ENCODE measurements around the gene VANGL1. TPM values are rescaled to one million over a fixed set of nuclear protein-coding genes. Genes with fewer than 3 reads are reported as not detected.

Gene VANGL1
- total RNA-seq, 1 experiment from 2014 or later = 9.9 TPM

GRCh38 chr1:115656461-115657077 lies 14.8 kb downstream of the VANGL1 start:
- DNase-seq (ENCODE audit: low read depth, low spot score) = peak; percentile 79
- in situ Hi-C loops (cut with HindIII; ENCODE audit: low pct_unique_long_range_greater_than_20kb, low sequenced_read_pairs) = no loop called here

- DNase-seq (ENCODE audit: low read depth, low spot score) = no peak
- in situ Hi-C loops (cut with HindIII; ENCODE audit: low pct_unique_long_range_greater_than_20kb, low sequenced_read_pairs) = no loop called here
Measured at GRCh38 chr1:115658646-115659045, 16.9 kb downstream of the VANGL1 start.

DNA sequence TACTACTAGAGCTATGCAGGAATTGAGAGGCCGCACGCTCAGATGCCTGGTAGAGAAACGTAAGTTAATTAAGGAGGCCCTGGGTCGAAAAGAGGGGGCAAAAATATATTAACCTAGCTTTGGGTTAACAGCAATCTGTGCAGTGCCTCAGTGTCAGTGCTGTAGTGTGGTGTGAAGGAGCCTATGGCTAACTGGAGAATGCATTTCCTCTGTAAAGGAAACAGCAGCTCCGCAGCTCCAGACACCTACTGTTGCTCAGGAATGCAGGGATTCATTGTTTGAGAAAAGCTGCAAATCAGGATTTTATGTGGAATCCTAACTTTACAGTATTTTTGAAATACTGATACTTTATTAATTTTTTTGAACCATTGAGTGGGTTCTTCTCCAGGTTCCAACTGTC lies 18.4 kb downstream of the VANGL1 start:
- in situ Hi-C loops (cut with HindIII; ENCODE audit: low pct_unique_long_range_greater_than_20kb, low sequenced_read_pairs) = no loop called here
- no peak for DNase-seq (ENCODE audit: low read depth, low spot score)

DNA sequence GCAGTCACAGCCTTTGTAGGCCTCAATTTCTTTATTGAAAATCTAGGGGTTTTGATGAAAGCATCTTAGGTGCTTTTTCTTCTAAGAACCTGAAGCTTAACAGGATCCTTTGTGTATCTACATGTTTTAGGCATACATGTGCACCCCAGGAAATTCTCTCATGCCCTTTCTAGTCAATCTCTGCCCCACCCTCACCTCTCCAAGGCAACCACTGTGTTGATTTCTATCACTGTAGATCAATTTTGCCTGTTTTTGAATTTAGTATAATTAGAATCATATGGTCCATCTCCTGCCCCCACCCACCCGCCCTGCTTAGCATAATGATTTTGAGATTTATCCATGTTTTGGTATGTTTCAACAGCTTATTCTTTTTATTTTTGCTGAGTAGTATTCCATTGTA lies 19.4 kb downstream of the VANGL1 start:
- in situ Hi-C loops (cut with HindIII; ENCODE audit: low pct_unique_long_range_greater_than_20kb, low sequenced_read_pairs) = no loop called here
- no peak for DNase-seq (ENCODE audit: low read depth, low spot score)

DNA sequence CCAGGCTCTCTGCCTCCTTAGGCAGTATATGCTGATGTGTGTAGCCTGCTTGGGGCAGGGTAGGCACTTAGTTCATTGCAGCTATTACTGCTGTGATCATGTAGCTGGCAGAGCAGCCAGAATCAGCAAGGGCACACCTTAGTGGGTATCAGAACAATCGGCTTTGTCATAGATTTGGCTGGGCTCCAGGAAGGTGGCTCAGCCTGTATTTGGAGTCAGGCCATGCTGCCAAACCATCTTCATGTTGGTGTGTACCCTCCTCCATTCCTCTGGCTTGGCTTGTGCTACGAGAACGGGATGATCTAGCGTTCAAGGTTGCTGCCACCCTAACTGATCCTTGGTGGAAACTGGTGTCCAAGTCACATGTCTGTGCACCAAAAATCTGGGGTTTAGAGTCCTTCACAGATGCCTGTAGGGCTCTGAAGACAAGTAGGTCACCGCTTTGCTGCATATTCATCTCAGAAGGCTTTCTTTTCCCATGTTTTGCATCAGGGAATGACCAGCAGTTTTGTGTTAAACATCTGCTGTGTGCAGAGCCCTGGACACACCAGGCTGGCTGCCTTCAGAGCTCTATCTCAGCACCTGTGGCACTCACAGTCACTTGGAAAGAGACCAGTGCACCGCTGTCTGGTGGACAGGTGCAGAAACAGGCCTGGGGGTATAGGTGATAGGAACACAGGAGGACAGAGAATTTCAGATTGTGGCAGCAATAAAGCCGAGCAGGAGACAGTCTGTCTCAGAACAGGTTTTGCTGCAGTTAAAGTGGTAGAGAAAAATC lies 23.7 kb downstream of the VANGL1 start:
- DNase-seq (ENCODE audit: low read depth, low spot score) = no peak
- in situ Hi-C loops (cut with HindIII; ENCODE audit: low pct_unique_long_range_greater_than_20kb, low sequenced_read_pairs) = no loop called here

DNA sequence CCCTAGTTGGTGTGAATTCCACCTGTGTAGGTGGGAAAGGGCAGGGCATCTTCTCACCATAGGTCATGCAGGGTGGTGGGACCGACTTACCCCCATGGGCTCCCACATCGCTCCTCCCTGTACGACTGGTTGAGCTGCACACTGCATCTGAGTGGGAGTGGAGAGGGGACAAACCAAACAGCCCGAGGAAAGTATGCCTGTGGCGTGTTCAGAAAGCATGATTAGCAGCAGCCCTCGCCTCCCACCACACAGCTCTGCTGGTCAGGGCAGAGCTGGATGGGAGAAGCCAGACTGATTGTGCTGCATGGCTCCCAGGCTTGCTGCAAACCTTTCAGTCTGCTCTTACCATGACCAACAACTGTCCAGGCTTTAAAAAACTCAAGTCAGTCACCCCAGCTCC lies 24.4 kb downstream of the VANGL1 start:
- in situ Hi-C loops (cut with HindIII; ENCODE audit: low pct_unique_long_range_greater_than_20kb, low sequenced_read_pairs) = no loop called here
- no peak for DNase-seq (ENCODE audit: low read depth, low spot score)

GRCh38 chr1:115666702-115667101 lies 24.9 kb downstream of the VANGL1 start:
- in situ Hi-C loops (cut with HindIII; ENCODE audit: low pct_unique_long_range_greater_than_20kb, low sequenced_read_pairs) = no loop called here

GRCh38 chr1:115668579-115668978 lies 26.8 kb downstream of the VANGL1 start:
- in situ Hi-C loops (cut with HindIII; ENCODE audit: low pct_unique_long_range_greater_than_20kb, low sequenced_read_pairs) = no loop called here
- no peak for DNase-seq (ENCODE audit: low read depth, low spot score)

More at GRCh38 chr1:115666702-115667101, 24.9 kb downstream of the VANGL1 start:
- DNase-seq (ENCODE audit: low read depth, low spot score) = no peak

- no peak for DNase-seq (ENCODE audit: low read depth, low spot score)
- in situ Hi-C loops (cut with HindIII; ENCODE audit: low pct_unique_long_range_greater_than_20kb, low sequenced_read_pairs) = no loop called here
Measured at GRCh38 chr1:115669002-115669673, 27.4 kb downstream of the VANGL1 start.

GRCh38 chr1:115669886-115670285 lies 28.1 kb downstream of the VANGL1 start:
- no peak for DNase-seq (ENCODE audit: low read depth, low spot score)
- in situ Hi-C loops (cut with HindIII; ENCODE audit: low pct_unique_long_range_greater_than_20kb, low sequenced_read_pairs) = no loop called here

- DNase-seq (ENCODE audit: low read depth, low spot score) = no peak
- in situ Hi-C loops (cut with HindIII; ENCODE audit: low pct_unique_long_range_greater_than_20kb, low sequenced_read_pairs) = no loop called here
Measured at GRCh38 chr1:115670476-115671175, 28.9 kb downstream of the VANGL1 start.

DNA sequence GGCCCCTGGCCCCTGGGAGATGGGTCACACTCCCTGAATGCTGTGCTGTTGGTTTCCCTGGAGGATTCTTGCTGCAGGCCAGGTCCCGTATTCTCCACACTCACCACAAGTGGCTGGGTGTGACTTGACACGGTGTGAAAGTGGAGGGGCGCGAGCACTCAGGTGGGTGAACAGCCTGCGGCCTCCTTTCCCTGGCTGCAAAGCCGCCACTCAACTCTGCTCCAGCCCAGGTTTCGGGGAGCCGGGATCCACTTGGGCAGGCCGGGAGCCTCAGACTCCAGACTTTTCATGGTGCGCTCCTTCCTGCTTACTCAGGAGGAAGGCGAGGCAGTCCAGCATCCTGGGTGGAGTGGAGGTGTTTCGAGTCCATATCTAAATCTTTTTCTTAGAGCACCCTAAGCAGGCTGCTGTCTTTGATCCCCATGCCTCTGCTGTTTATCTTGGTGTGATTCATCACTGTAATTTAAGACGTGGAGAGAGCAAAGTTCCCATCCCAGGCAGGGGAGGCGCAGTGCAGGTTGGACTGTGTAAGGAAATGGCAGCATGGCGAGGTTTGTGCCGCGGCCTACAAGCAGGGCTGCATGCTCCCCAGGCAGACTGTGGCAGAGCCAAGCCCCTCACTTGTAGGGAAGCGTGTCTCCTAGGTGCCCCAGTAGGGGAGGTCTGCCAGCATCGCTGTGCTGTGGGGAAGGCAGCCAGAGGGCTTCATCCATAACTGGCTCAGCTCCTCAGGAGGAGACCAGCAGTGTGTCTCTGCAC lies 29.6 kb downstream of the VANGL1 start:
- DNase-seq (ENCODE audit: low read depth, low spot score) = no peak
- in situ Hi-C loops (cut with HindIII; ENCODE audit: low pct_unique_long_range_greater_than_20kb, low sequenced_read_pairs) = no loop called here

- in situ Hi-C loops (cut with HindIII; ENCODE audit: low pct_unique_long_range_greater_than_20kb, low sequenced_read_pairs) = no loop called here
- no peak for DNase-seq (ENCODE audit: low read depth, low spot score)
Measured at GRCh38 chr1:115672224-115673009, 30.6 kb downstream of the VANGL1 start.

GRCh38 chr1:115676498-115677181 lies 34.9 kb downstream of the VANGL1 start:
- peak; percentile 34 for DNase-seq (ENCODE audit: low read depth, low spot score)
- in situ Hi-C loops (cut with HindIII; ENCODE audit: low pct_unique_long_range_greater_than_20kb, low sequenced_read_pairs) = no loop called here

GRCh38 chr1:115677182-115677555 lies 35.4 kb downstream of the VANGL1 start:
- DNase-seq (ENCODE audit: low read depth, low spot score) = no peak
- in situ Hi-C loops (cut with HindIII; ENCODE audit: low pct_unique_long_range_greater_than_20kb, low sequenced_read_pairs) = no loop called here

GRCh38 chr1:115677565-115677964 lies 35.8 kb downstream of the VANGL1 start:
- in situ Hi-C loops (cut with HindIII; ENCODE audit: low pct_unique_long_range_greater_than_20kb, low sequenced_read_pairs) = no loop called here
- DNase-seq (ENCODE audit: low read depth, low spot score) = no peak

Data from SK-MEL-5 (cell line).